Testis (tissue), 3 donors: ENCODE results near the gene S1PR4. TPM values are rescaled to one million over a fixed set of nuclear protein-coding genes. Genes with fewer than 3 reads are reported as not detected.

Experiments used
- DNase-seq: peaks from one replicate; pipeline ENCODE4 v3.0.0-alpha.2; 2019
- H3K27ac ChIP-seq, 2 donors: fragments of 200-600 bp; sonication (generic); one replicate each; pipeline ENCODE4 v1.5.1; 2019
- H3K27me3 ChIP-seq: fragments of 200-600 bp; sonication (generic); one replicate; pipeline ENCODE4 v1.5.1; 2019
- H3K36me3 ChIP-seq: fragments of 200-600 bp; sonication (generic); one replicate; pipeline ENCODE4 v1.5.1; 2017; ENCODE audit warnings: low read depth; ENCODE audit errors: missing control alignments
- H3K4me1 ChIP-seq: fragments of 200-600 bp; sonication (generic); one replicate; pipeline ENCODE4 v1.5.1; 2019
- H3K4me3 ChIP-seq, 2 donors: fragments of 200-600 bp; sonication (generic); one replicate each; pipeline ENCODE4 v1.5.1; 2017 to 2019
- H3K9me3 ChIP-seq: fragments of 200-600 bp; sonication (generic); one replicate; pipeline ENCODE4 v1.5.1; 2017
- POLR2A ChIP-seq: fragments of 450-650 bp; IDR thresholded peaks from one replicate; pipeline ENCODE4 v1.6.1; 2017; ENCODE audit warnings: antibody characterized with exemption, mild to moderate bottlenecking, moderate library complexity
- WGBS, 2 donors: methylation state at CpG; one replicate each; pipeline ENCODE4 v1.1.5; 2018; 5-methylcytosine and 5-hydroxymethylcytosine counted together
- intact Hi-C: fragments of 100-400 bp; cut with DNase I; formaldehyde crosslinking; loops from one replicate; pipeline ENCODE4 v1.15.1; 2023; ENCODE audit warnings: low total_unique reads
- polyA plus RNA-seq: library from polyadenylated mRNA; stranded (reverse); fragments of 350-450 nt; fragmentation: Illumina TruSeq; extraction: RNeasy Lipid Tissue Mini Kit (QIAGEN cat#74804); gene quantifications from one replicate; pipeline ENCODE4 v1.2.3, GENCODE V29; 2014; ENCODE audit warnings: low read depth, low replicate concordance; ENCODE audit not compliant: insufficient read depth
- total RNA-seq, 2 donors: library from RNA; depleted of rRNA; stranded (reverse); fragments of >200 nt; gene quantifications; one replicate each; pipeline ENCODE4 v1.2.3, GENCODE V29; 2016
- TF ChIP-seq, protein P1 (sequence below), 3 experiments: fragments of 450-650 bp in 2 of 3; fragments of 200-600 bp in 1 of 3; sonication (generic) in 1 of 3; IDR thresholded peaks; one replicate each; pipeline ENCODE4 v1.5.1; 2016 to 2019; ENCODE audit warnings: antibody characterized with exemption in 3 of 3, mild to moderate bottlenecking in 2 of 3, moderate library complexity in 1 of 3

Gene S1PR4
- total and polyA plus RNA-seq, 3 donors from 2014 or later: 0.39 to 0.81 (median 0.61) TPM

DNA sequence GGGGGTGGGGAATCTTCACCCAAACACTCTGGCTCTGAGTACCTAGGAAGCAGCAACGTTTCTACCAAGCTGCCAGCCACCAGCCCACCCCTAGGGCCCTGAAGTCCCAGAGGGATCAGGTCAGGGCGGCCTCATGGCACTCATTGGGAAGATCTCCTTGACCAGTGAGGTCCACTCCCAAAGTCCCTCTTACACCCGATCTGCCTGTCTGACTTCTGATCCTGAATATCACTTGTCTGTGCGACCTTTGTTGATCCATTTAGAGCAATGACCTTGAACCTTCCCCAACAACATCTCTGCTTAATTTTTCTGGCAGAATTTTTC, 44.8 kb upstream of the S1PR4 start:
- no peaks in the 10 kb centered on the region for H3K27me3 ChIP-seq
- H3K4me1 ChIP-seq: peaks cover 3% of the 10 kb centered on the region
- no peaks in the 10 kb centered on the region for H3K36me3 ChIP-seq
- H3K9me3 ChIP-seq: no peaks in the 10 kb centered on the region
- H3K4me3 ChIP-seq: no peak overlapping the region
- 68 to 70% methylated on average over 4 of the region's 4 CpGs for WGBS, 2 donors
- peak overlapping the region; percentile 29 to 72 for H3K27ac ChIP-seq
- intact Hi-C loops: no loop called here
- no peak for TF ChIP-seq POLR2A
- TF ChIP-seq, protein P1, sequence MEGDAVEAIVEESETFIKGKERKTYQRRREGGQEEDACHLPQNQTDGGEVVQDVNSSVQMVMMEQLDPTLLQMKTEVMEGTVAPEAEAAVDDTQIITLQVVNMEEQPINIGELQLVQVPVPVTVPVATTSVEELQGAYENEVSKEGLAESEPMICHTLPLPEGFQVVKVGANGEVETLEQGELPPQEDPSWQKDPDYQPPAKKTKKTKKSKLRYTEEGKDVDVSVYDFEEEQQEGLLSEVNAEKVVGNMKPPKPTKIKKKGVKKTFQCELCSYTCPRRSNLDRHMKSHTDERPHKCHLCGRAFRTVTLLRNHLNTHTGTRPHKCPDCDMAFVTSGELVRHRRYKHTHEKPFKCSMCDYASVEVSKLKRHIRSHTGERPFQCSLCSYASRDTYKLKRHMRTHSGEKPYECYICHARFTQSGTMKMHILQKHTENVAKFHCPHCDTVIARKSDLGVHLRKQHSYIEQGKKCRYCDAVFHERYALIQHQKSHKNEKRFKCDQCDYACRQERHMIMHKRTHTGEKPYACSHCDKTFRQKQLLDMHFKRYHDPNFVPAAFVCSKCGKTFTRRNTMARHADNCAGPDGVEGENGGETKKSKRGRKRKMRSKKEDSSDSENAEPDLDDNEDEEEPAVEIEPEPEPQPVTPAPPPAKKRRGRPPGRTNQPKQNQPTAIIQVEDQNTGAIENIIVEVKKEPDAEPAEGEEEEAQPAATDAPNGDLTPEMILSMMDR (IDR thresholded peaks at IDR 0.05): no peak
- DNase-seq: no peak

DNA sequence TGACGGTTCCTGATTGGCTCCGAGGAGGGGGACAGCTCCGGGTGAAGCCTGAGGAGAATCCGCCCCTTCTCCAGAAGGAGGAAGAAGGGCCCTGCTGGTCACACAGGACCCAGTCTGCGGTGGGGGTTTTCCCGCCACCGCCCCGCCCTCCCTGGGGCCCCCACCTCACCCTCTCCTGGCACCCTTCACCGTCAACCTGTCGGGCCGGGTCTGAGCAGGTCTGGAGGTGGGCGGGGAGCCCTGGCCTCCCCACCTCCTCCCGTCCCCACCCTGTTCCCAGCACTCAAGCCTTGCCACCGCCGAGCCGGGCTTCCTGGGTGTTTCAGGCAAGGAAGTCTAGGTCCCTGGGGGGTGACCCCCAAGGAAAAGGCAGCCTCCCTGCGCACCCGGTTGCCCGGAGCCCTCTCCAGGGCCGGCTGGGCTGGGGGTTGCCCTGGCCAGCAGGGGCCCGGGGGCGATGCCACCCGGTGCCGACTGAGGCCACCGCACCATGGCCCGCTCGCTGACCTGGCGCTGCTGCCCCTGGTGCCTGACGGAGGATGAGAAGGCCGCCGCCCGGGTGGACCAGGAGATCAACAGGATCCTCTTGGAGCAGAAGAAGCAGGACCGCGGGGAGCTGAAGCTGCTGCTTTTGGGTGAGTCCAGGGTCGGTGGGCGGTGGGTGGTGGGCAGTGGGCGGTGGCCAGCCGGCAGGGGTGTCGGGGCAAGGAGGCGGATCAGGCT, 42.4 kb upstream of the S1PR4 start, which contains the start of gene GNA15:
TSS of gene GNA15 (plus strand) at position 73 of the 723 bp plus-strand sequence. CDS start at position 491, 418 bp downstream.
- H3K27me3 ChIP-seq: no peaks in the 10 kb centered on the region
- H3K27ac ChIP-seq: peak within 1 kb of the TSS; percentile 25 to 50
- TF ChIP-seq, protein P1 (IDR thresholded peaks at IDR 0.05): no peak
- TF ChIP-seq POLR2A: no peak
- 64 to 84% methylated on average over 11 to 38 of the region's 40 CpGs for WGBS, 2 donors
- H3K4me1 ChIP-seq: peaks cover 3% of the 10 kb centered on the region
- H3K9me3 ChIP-seq: no peaks in the 10 kb centered on the region
- DNase-seq: no peak
- H3K4me3 ChIP-seq: peak within 1 kb of the TSS in 1 of 2 donors; percentile 20
- intact Hi-C loops: no loop called here
- H3K36me3 ChIP-seq: no peaks in the 10 kb centered on the region

DNA sequence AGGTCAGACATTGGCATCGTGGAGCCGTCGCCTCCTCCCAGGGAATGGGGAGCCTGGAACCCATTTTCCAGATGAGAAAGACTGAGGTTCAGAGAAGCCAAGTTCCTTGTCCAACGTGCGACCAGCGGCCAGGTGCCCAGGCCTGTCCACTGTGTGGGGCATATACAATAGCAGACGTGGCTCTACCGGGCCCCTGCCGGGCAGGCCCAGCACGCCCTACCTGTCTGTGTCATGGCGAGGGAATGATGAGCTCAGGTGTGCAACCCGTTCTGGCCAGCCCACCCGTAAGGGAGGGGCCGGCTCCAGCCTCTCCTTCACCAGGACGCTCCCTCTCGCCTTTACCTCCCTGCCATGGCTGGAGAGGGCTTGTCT, 41.9 kb upstream of the S1PR4 start:
- H3K4me1 ChIP-seq: peaks cover 3% of the 10 kb centered on the region
- TF ChIP-seq, protein P1 (IDR thresholded peaks at IDR 0.05): no peak
- TF ChIP-seq POLR2A: no peak
- DNase-seq: no peak
- H3K4me3 ChIP-seq: peak overlapping the region in 1 of 2 donors; percentile 20
- H3K27ac ChIP-seq: peak overlapping the region in 1 of 2 donors; percentile 50
- no peaks in the 10 kb centered on the region for H3K9me3 ChIP-seq
- no peaks in the 10 kb centered on the region for H3K36me3 ChIP-seq
- WGBS, 2 donors: 70 to 81% methylated on average over 7 to 16 of the region's 16 CpGs
- no peaks in the 10 kb centered on the region for H3K27me3 ChIP-seq
- intact Hi-C loops: no loop called here

DNA sequence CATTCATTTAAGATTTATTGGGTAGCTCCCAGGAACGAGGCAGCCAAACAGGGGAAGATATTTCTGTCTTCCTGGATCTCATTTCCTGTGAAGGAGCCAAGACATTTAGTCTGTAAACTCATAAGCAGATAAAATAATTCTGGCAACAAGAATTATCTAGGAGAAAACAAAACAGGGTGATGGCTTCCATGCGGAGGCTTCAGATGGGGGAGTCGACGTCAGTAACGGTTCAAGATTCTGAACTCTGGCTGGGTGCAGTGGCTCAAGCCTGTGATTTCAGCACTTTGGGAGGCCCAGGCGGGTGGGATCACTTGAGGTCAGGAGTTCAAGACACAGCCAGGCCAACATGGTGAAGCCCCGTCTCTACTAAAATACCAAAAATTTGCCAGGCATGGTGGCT, 41.5 kb upstream of the S1PR4 start:
- H3K36me3 ChIP-seq: no peaks in the 10 kb centered on the region
- DNase-seq: no peak
- no peaks in the 10 kb centered on the region for H3K27me3 ChIP-seq
- TF ChIP-seq, protein P1 (IDR thresholded peaks at IDR 0.05): no peak
- TF ChIP-seq POLR2A: no peak
- no peaks in the 10 kb centered on the region for H3K9me3 ChIP-seq
- 30 to 42% methylated on average over 7 of the region's 7 CpGs for WGBS, 2 donors
- intact Hi-C loops: no loop called here
- no peak overlapping the region for H3K4me3 ChIP-seq
- peak overlapping the region in 1 of 2 donors; percentile 50 for H3K27ac ChIP-seq
- H3K4me1 ChIP-seq: peaks cover 3% of the 10 kb centered on the region

DNA sequence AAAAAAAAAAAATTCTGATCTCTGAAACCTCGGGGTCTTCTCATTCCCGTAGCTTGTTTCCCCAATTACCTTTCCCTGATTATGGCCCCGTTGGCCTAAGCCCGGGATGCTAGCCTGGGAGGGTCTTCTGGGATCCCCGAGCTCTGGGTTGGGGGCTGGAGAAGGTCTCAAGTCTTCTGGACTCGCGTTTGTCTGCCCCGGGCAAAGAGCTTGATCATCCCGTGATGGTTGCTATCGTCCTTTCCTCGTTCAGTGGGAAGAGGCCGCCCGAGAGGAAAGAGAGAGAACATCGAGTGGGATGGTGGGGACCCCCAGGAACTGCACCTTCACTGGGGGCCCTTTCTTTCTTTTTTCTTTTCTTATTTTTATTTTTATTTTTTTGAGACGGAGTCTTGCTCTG, 40.3 kb upstream of the S1PR4 start:
- intact Hi-C loops: no loop called here
- Histone ChIP-seq H3K36me3 (no peaks in the 10 kb centered on the region), H3K4me1 (peaks cover 3% of the 10 kb centered on the region), H3K4me3 (no peak overlapping the region), H3K9me3 (no peaks in the 10 kb centered on the region), H3K27ac (no peak overlapping the region), H3K27me3 (no peaks in the 10 kb centered on the region)
- 85 to 87% methylated on average over 15 of the region's 15 CpGs for WGBS, 2 donors
- TF ChIP-seq, protein P1 (IDR thresholded peaks at IDR 0.05): no peak
- TF ChIP-seq POLR2A: no peak
- no peak for DNase-seq
